ACHN (cell line): ENCODE measurements around the gene SPRYD3.
"Not testable (repeated sequence)": the region's sequence is repeated elsewhere in the genome, so short reads cannot be mapped to it uniquely, and the experiment has no call there.

Experiments
- DNase-seq: peaks from one replicate; pipeline ENCODE4 v3.0.0-alpha.2; 2015
- in situ Hi-C: cut with HindIII; loops from 2 replicates; pipeline ENCODE4 v1.10.0; 2017; ENCODE audit warnings: low sequenced_read_pairs, low pct_ligation_motif_present, low pct_unique_long_range_greater_than_20kb

SPRYD3 gene

GRCh38 chr12:53045696-53046045 lies 33.5 kb downstream of the SPRYD3 start:
- no peak for DNase-seq
- in situ Hi-C loops = no loop called here

GRCh38 chr12:53044896-53045695 lies 34.1 kb downstream of the SPRYD3 start:
- no peak for DNase-seq
- in situ Hi-C loops = no loop called here

GRCh38 chr12:53044052-53044581 lies 35.1 kb downstream of the SPRYD3 start:
- in situ Hi-C loops = no loop called here
- no peak for DNase-seq

GRCh38 chr12:53042607-53043454 lies 36.4 kb downstream of the SPRYD3 start:
- DNase-seq = no peak
- in situ Hi-C loops = no loop called here

- in situ Hi-C loops = no loop called here
- DNase-seq = no peak
These were observed 39.3 kb downstream of the SPRYD3 start for GRCh38 chr12:53039851-53040250.

- no peak for DNase-seq
- in situ Hi-C loops = no loop called here
These were observed 42.4 kb downstream of the SPRYD3 start for GRCh38 chr12:53036802-53037201.

- no peak for DNase-seq
- in situ Hi-C loops = no loop called here
These were observed 44.7 kb downstream of the SPRYD3 start for GRCh38 chr12:53034459-53034858.

GRCh38 chr12:53033832-53034231 lies 45.4 kb downstream of the SPRYD3 start:
- in situ Hi-C loops, DNase-seq: not testable (repeated sequence)

GRCh38 chr12:53031616-53032015 lies 47.6 kb downstream of the SPRYD3 start:
- DNase-seq = no peak
- in situ Hi-C loops = no loop called here

GRCh38 chr12:53027014-53027413 lies 52.2 kb downstream of the SPRYD3 start:
- DNase-seq, in situ Hi-C loops: not testable (repeated sequence)

GRCh38 chr12:53025250-53025649 lies 53.9 kb downstream of the SPRYD3 start:
- no peak for DNase-seq
- in situ Hi-C loops = no loop called here

GRCh38 chr12:53014709-53015108 lies 64.5 kb downstream of the SPRYD3 start:
- in situ Hi-C loops = no loop called here
- no peak for DNase-seq
